VCaP (cell line): ENCODE results near the gene CKS1B.
A peak's percentile ranks its signal among the peaks of the same experiment; 100 is the strongest.

Experiments used
- H3K27ac ChIP-seq: fragments of 450-650 bp; 2 replicates; pipeline ENCODE4 v1.5.1; 2017
- CTCF ChIP-seq: fragments of 450-650 bp; conservative IDR thresholded peaks from 2 replicates; pipeline ENCODE4 v1.5.1; 2017; ENCODE audit warnings: mild to moderate bottlenecking, moderate library complexity

The CKS1B gene

GRCh38 chr1:154974102-154974807 is at the start of gene CKS1B:
TSS of gene CKS1B (plus strand) at chr1:154974681. CDS start at chr1:154974746, 65 bp downstream.
- TF ChIP-seq CTCF = no peak

GRCh38 chr1:154925335-154926170 is 48.9 kb upstream of the CKS1B start:
- H3K27ac ChIP-seq = no peak overlapping the region
- no peak for TF ChIP-seq CTCF

More at GRCh38 chr1:154974102-154974807, at the start of gene CKS1B:
- peak within 1 kb of the TSS; percentile 94 for H3K27ac ChIP-seq

- H3K27ac ChIP-seq = no peak overlapping the region
- TF ChIP-seq CTCF = no peak
Observed at GRCh38 chr1:154926201-154926600, 48.3 kb upstream of the CKS1B start.

- no peak for TF ChIP-seq CTCF
- peak overlapping the region; percentile 71 for H3K27ac ChIP-seq
Observed at GRCh38 chr1:154931940-154932487, 42.5 kb upstream of the CKS1B start.

GRCh38 chr1:154934358-154934948 is 40.0 kb upstream of the CKS1B start:
- no peak for TF ChIP-seq CTCF
- H3K27ac ChIP-seq = peak overlapping the region; percentile 71

- TF ChIP-seq CTCF = no peak
- H3K27ac ChIP-seq = peak overlapping the region; percentile 100
Observed at GRCh38 chr1:154935749-154936554, 38.5 kb upstream of the CKS1B start.
